ENCODE data around the gene ACTN1.

ACTN1 gene

GRCh38 chr14:68908201-68908600 lies 70.9 kb downstream of the ACTN1 start:
- no peak for DNase-seq

GRCh38 chr14:68906439-68906838 lies 72.7 kb downstream of the ACTN1 start:
- DNase-seq = no peak

- DNase-seq = no peak
Measured at GRCh38 chr14:68905107-68905895, 73.8 kb downstream of the ACTN1 start.

- DNase-seq = no peak
Measured at GRCh38 chr14:68902357-68902756, 76.7 kb downstream of the ACTN1 start.

- DNase-seq = no peak
Measured at GRCh38 chr14:68899033-68899603, 80.0 kb downstream of the ACTN1 start.

- no peak for DNase-seq
Measured at GRCh38 chr14:68898248-68899032, 80.7 kb downstream of the ACTN1 start.

GRCh38 chr14:68897559-68898155 lies 81.4 kb downstream of the ACTN1 start:
- DNase-seq = no peak

- no peak for DNase-seq
Measured at GRCh38 chr14:68896132-68896531, 83.0 kb downstream of the ACTN1 start.

- DNase-seq = no peak
Measured at GRCh38 chr14:68894802-68895703, 84.0 kb downstream of the ACTN1 start.

- no peak for DNase-seq
Measured at GRCh38 chr14:68894123-68894522, 85.0 kb downstream of the ACTN1 start.

- DNase-seq = no peak
Measured at GRCh38 chr14:68893566-68893965, 85.5 kb downstream of the ACTN1 start.

- no peak for DNase-seq
Measured at GRCh38 chr14:68892961-68893360, 86.1 kb downstream of the ACTN1 start.

GRCh38 chr14:68891851-68892660 lies 87.0 kb downstream of the ACTN1 start:
- no peak for DNase-seq

- no peak for DNase-seq
Measured at GRCh38 chr14:68890173-68890931, 88.8 kb downstream of the ACTN1 start.

- no peak for DNase-seq
Measured at GRCh38 chr14:68888883-68889282, 90.2 kb downstream of the ACTN1 start.

GRCh38 chr14:68888025-68888850 lies 90.9 kb downstream of the ACTN1 start:
- no peak for DNase-seq

- DNase-seq = no peak
Measured at GRCh38 chr14:68886109-68886434, 93.0 kb downstream of the ACTN1 start.

- no peak for DNase-seq
Measured at GRCh38 chr14:68885226-68886108, 93.6 kb downstream of the ACTN1 start.
